A549 (cell line): ENCODE data around the gene NXPE3. TPM values are rescaled to one million over a fixed set of nuclear protein-coding genes. Genes with fewer than 3 reads are reported as not detected.
A peak's percentile ranks its signal among the peaks of the same experiment; 100 is the strongest.

ENCODE experiments used
- ATAC-seq, 2 experiments: fragments of 200-7000 bp in 1 of 2; fragments of >200 bp in 1 of 2; cut with Nextera tagmentation in 1 of 2; cut with Tn5 transposase in 1 of 2; 3 replicates each; pipeline versions ENCODE4 v1.8.0 to v1.9.1; 2018 to 2020; ENCODE audit warnings: mild to moderate bottlenecking in 1 of 2, moderate library complexity in 1 of 2
- CTCF ChIA-PET: fragments of 300-600 bp; sonication (Branson Sonifier 250); formaldehyde crosslinking; extraction: SDS; loops from one replicate; lab custom pipeline; 2021; ENCODE audit warnings: antibody characterized with exemption, inconsistent platforms; lab: Yijun Ruan, JAX
- POLR2A ChIA-PET: fragments of 350-600 bp; formaldehyde crosslinking; extraction: SDS; loops from one replicate; lab custom pipeline; 2021; ENCODE audit warnings: antibody characterized with exemption, inconsistent platforms; lab: Yijun Ruan, JAX
- DNase-seq, 2 experiments: peaks; one replicate each; pipeline versions ENCODE4 v3.0.0 to v3.0.0-alpha.2; 2011 to 2016; ENCODE audit warnings: low read depth in 1 of 2, low spot score in 1 of 2
- FAIRE-seq: peaks from 2 replicates; lab custom pipeline; 2011; peaks lifted over from hg19 to GRCh38; lab: Jason Lieb, UNC
- H3K27ac ChIP-seq, 2 experiments: fragments of >200 bp; sonication (Bioruptor Twin); formaldehyde crosslinking; 3 replicates each; pipeline ENCODE4 v1.5.1; 2016 to 2017
- H3K4me1 ChIP-seq: fragments of >200 bp; sonication (Bioruptor Twin); formaldehyde crosslinking; 3 replicates; pipeline ENCODE4 v1.6.1; 2016
- H3K4me2 ChIP-seq: fragments of >200 bp; sonication (Bioruptor Twin); formaldehyde crosslinking; 3 replicates; pipeline ENCODE4 v1.6.1; 2016
- H3K4me3 ChIP-seq: fragments of >200 bp; sonication (Bioruptor Twin); formaldehyde crosslinking; 3 replicates; pipeline ENCODE4 v1.5.1; 2016
- H3K9me3 ChIP-seq: fragments of >200 bp; sonication (Bioruptor Twin); formaldehyde crosslinking; 3 replicates; pipeline ENCODE4 v1.6.1; 2016
- ATOH8 ChIP-seq: fragments of 250-450 bp; sonication (Bioruptor Pico); IDR thresholded peaks from 2 replicates; pipeline ENCODE4 v1.5.0; 2020; ENCODE audit warnings: low read depth, mild to moderate bottlenecking, moderate library complexity
- BCL3 ChIP-seq: fragments of >200 bp; sonication (Bioruptor Twin); formaldehyde crosslinking; IDR thresholded peaks from 3 replicates; pipeline ENCODE4 v1.6.1; 2016
- BHLHE40 ChIP-seq: IDR thresholded peaks from 2 replicates; pipeline ENCODE4 v1.6.1; 2012; ENCODE audit warnings: low read depth, low read length, inconsistent platforms
- CHD2 ChIP-seq: fragments of 150-350 bp; IDR thresholded peaks from 2 replicates; pipeline ENCODE4 v1.6.1; 2014; ENCODE audit warnings: low read length; ENCODE audit not compliant: partially characterized antibody
- CHD4 ChIP-seq: fragments of 200-600 bp; sonication (generic); IDR thresholded peaks from 2 replicates; pipeline ENCODE4 v1.6.1; 2016; ENCODE audit warnings: antibody characterized with exemption, mild to moderate bottlenecking, borderline replicate concordance
- E2F6 ChIP-seq: IDR thresholded peaks from 2 replicates; pipeline ENCODE4 v1.6.1; 2012; ENCODE audit warnings: low read depth, borderline replicate concordance
- EHF ChIP-seq: fragments of 250-450 bp; sonication (Bioruptor Pico); IDR thresholded peaks from 2 replicates; pipeline ENCODE4 v1.5.0; 2020; ENCODE audit warnings: mild to moderate bottlenecking
- EHMT2 ChIP-seq: fragments of 200-600 bp; sonication (generic); IDR thresholded peaks from 2 replicates; pipeline ENCODE4 v1.6.1; 2016; ENCODE audit warnings: antibody characterized with exemption, low read depth, mild to moderate bottlenecking, moderate library complexity
- EP300 ChIP-seq, 2 experiments: fragments of >200 bp; sonication (Bioruptor Twin); formaldehyde crosslinking; IDR thresholded peaks; 2 replicates in 1 of 2; 3 replicates in 1 of 2; pipeline ENCODE4 v1.6.1; 2016 to 2017
- FOXS1 ChIP-seq: fragments of 250-450 bp; sonication (Bioruptor Pico); IDR thresholded peaks from 2 replicates; pipeline ENCODE4 v1.5.0; 2020; ENCODE audit warnings: mild to moderate bottlenecking, moderate library complexity
- HDAC2 ChIP-seq: fragments of 200-600 bp; sonication (generic); IDR thresholded peaks from 2 replicates; pipeline ENCODE4 v1.6.1; 2016
- HES2 ChIP-seq: fragments of >200 bp; sonication (Bioruptor Twin); formaldehyde crosslinking; IDR thresholded peaks from 2 replicates; pipeline ENCODE4 v1.6.1; 2016
- HOXA7 ChIP-seq: fragments of 250-450 bp; sonication (Bioruptor Pico); IDR thresholded peaks from 2 replicates; pipeline ENCODE4 v1.5.0; 2020; ENCODE audit warnings: mild to moderate bottlenecking, moderate library complexity
- HOXB5 ChIP-seq: fragments of 250-450 bp; sonication (Bioruptor Pico); IDR thresholded peaks from 2 replicates; pipeline ENCODE4 v1.5.0; 2020; ENCODE audit warnings: mild to moderate bottlenecking, moderate library complexity
- MAFK ChIP-seq: fragments of 450-650 bp; IDR thresholded peaks from 2 replicates; pipeline ENCODE4 v1.6.1; 2014; ENCODE audit not compliant: partially characterized antibody
- MAX ChIP-seq: IDR thresholded peaks from 2 replicates; pipeline ENCODE4 v1.6.1; 2012
- MAZ ChIP-seq: fragments of 150-350 bp; IDR thresholded peaks from 2 replicates; pipeline ENCODE4 v1.6.1; 2014; ENCODE audit warnings: antibody characterized with exemption, low read depth, low read length, borderline replicate concordance
- MYC ChIP-seq: IDR thresholded peaks from 2 replicates; pipeline ENCODE4 v1.6.1; 2012; ENCODE audit warnings: mild to moderate bottlenecking, inconsistent platforms, low read length, improper control_type of control experiment, borderline replicate concordance
- NPAS2 ChIP-seq: fragments of 250-450 bp; sonication (Bioruptor Pico); IDR thresholded peaks from 2 replicates; pipeline ENCODE4 v1.8.0; 2022; ENCODE audit warnings: mild to moderate bottlenecking, moderate library complexity, borderline replicate concordance
- NR3C1 ChIP-seq: fragments of >200 bp; sonication (Bioruptor Twin); formaldehyde crosslinking; IDR thresholded peaks from 3 replicates; pipeline ENCODE4 v1.6.1; 2017
- PHF8 ChIP-seq: fragments of 200-600 bp; sonication (generic); IDR thresholded peaks from 2 replicates; pipeline ENCODE4 v1.6.1; 2016; ENCODE audit warnings: low read depth, mild to moderate bottlenecking, antibody characterized with exemption, moderate library complexity, borderline replicate concordance
- POLR2AphosphoS2 ChIP-seq: conservative IDR thresholded peaks from 2 replicates; pipeline ENCODE4 v1.6.1; 2012; ENCODE audit warnings: low read length, improper control_type of control experiment, inconsistent platforms
- REST ChIP-seq: fragments of 200-600 bp; sonication (generic); IDR thresholded peaks from 2 replicates; pipeline ENCODE4 v1.6.1; 2016; ENCODE audit warnings: antibody characterized with exemption, mild to moderate bottlenecking, moderate library complexity
- SMC3 ChIP-seq: fragments of >200 bp; sonication (Bioruptor Twin); formaldehyde crosslinking; IDR thresholded peaks from 3 replicates; pipeline ENCODE4 v1.6.1; 2018; ENCODE audit warnings: inconsistent platforms
- TP53 ChIP-seq: fragments of 250-450 bp; sonication (Bioruptor Pico); IDR thresholded peaks from 2 replicates; pipeline ENCODE4 v1.5.0; 2021; ENCODE audit warnings: mild to moderate bottlenecking, moderate library complexity
- USF2 ChIP-seq: fragments of 450-650 bp; IDR thresholded peaks from 2 replicates; pipeline ENCODE4 v1.6.1; 2014; ENCODE audit warnings: antibody characterized with exemption
- ZFP36 ChIP-seq: fragments of 450-650 bp; IDR thresholded peaks from 2 replicates; pipeline ENCODE4 v1.6.1; 2014; ENCODE audit warnings: borderline replicate concordance; ENCODE audit not compliant: partially characterized antibody
- WGBS: methylation state at CpG from one replicate; pipeline ENCODE4 v1.1.6; 2017; ENCODE audit errors: missing lambda C conversion rate; 5-methylcytosine and 5-hydroxymethylcytosine counted together
- polyA plus RNA-seq, 4 experiments: library from polyadenylated mRNA; depleted of rRNA in 3 of 4; stranded (reverse); fragments of >200 nt; fragmentation: RNase III in 1 of 4; extraction: RNeasy Plus Mini Kit Qiagen cat#74134 plus additional on column Dnase treatment in 1 of 4; gene quantifications; 2 replicates in 3 of 4; 3 replicates in 1 of 4; pipeline ENCODE4 v1.2.3, GENCODE V29; 2011 to 2017

The NXPE3 gene
- polyA plus RNA-seq, 2 of the 4 experiments (the other 2 are of a cell fraction): 48.6 to 49.5 TPM

GRCh38 chr3:101829437-101829830, 50.4 kb downstream of the NXPE3 start:
- TF ChIP-seq BCL3: no peak
- no peak for TF ChIP-seq TP53 (CRISPR knock-in tag)
- no peak for TF ChIP-seq HES2
- no peak for TF ChIP-seq REST
- TF ChIP-seq MAZ: no peak
- TF ChIP-seq NR3C1: no peak
- TF ChIP-seq BHLHE40: no peak
- no peak for TF ChIP-seq CHD4
- no peak for TF ChIP-seq FOXS1
- no peak for TF ChIP-seq E2F6
- TF ChIP-seq ATOH8: no peak
- TF ChIP-seq PHF8: no peak
- no peak for TF ChIP-seq EHMT2
- TF ChIP-seq SMC3: no peak
- TF ChIP-seq MAX: no peak
- TF ChIP-seq CHD2: no peak
- no peak for TF ChIP-seq ZFP36
- TF ChIP-seq HOXB5 (CRISPR knock-in tag): no peak
- TF ChIP-seq, all 56 proteins: peak for 0
- no peak for FAIRE-seq
- WGBS: 79% methylated on average over 2 of the region's 2 CpGs
- CTCF ChIA-PET: interaction anchor here (1.0 to 2.1 kb wide), 3 partner anchors 9 to 395 kb away, joined by 3 to 6 read pairs (median 4); no protein-coding TSS in a partner anchor
- no peaks in the 10 kb centered on the region for H3K9me3 ChIP-seq
- peaks cover 36% of the 10 kb centered on the region for H3K4me1 ChIP-seq
- DNase-seq: no peak
- POLR2A ChIA-PET: interaction anchor here (3.3 kb wide), 1 partner anchor 20 kb away, joined by 14 read pairs; the partner anchor contains the start of gene NFKBIZ
- H3K27ac ChIP-seq: peak overlapping the region in 1 of 2 experiments; percentile 88; a peak in 3 of 6 replicates
- ATAC-seq: no peak
- H3K4me3 ChIP-seq: no peak overlapping the region
- peak overlapping the region; percentile 95 for H3K4me2 ChIP-seq

- no peak for FAIRE-seq
- H3K4me1 ChIP-seq: peaks cover 32% of the 10 kb centered on the region
- H3K9me3 ChIP-seq: no peaks in the 10 kb centered on the region
- WGBS: 97% methylated on average over 2 of the region's 2 CpGs
- H3K4me3 ChIP-seq: no peak overlapping the region
- CTCF ChIA-PET: interaction anchor here (1.0 to 2.1 kb wide), 3 partner anchors 9 to 395 kb away, joined by 3 to 6 read pairs (median 4); no protein-coding TSS in a partner anchor
- no peak overlapping the region for H3K4me2 ChIP-seq
- POLR2A ChIA-PET: interaction anchor here (3.3 kb wide), 1 partner anchor 20 kb away, joined by 14 read pairs; the partner anchor contains the start of gene NFKBIZ
- DNase-seq: no peak
- H3K27ac ChIP-seq: no peak overlapping the region
- no peak for ATAC-seq
- TF ChIP-seq MYC (no peak), USF2 (no peak), REST (no peak), HDAC2 (no peak), HOXA7 (CRISPR knock-in tag) (no peak), EP300 (IDR thresholded peaks at IDR 0.05) (no peak), ZFP36 (no peak), MAFK (no peak), EHF (CRISPR knock-in tag) (no peak), NPAS2 (no peak), NR3C1 (no peak), POLR2AphosphoS2 (no peak), HOXB5 (CRISPR knock-in tag) (no peak)
These were observed 50.9 kb downstream of the NXPE3 start for GRCh38 chr3:101829874-101830273.
